B cell (primary cell): ENCODE results near the gene ERMAP. TPM values are rescaled to one million over a fixed set of nuclear protein-coding genes. Genes with fewer than 3 reads are reported as not detected.

Source experiments
- ATAC-seq: fragments of 200-7000 bp; cut with Tn5 transposase; one replicate; pipeline ENCODE4 v1.10.0; 2021; ENCODE audit warnings: low read depth, mild to moderate bottlenecking, moderate number of reproducible peaks, moderate library complexity
- CTCF ChIA-PET: fragments of 350-600 bp; sonication (Branson Sonifier 250); formaldehyde crosslinking; loops from one replicate; lab custom pipeline; 2021; ENCODE audit warnings: antibody characterized with exemption, inconsistent platforms; lab: Charles Lee
- POLR2A ChIA-PET: fragments of 350-600 bp; sonication (Branson Sonifier 250); formaldehyde crosslinking; loops from one replicate; lab custom pipeline; 2021; ENCODE audit warnings: antibody characterized with exemption; lab: Charles Lee
- DNase-seq: peaks from one replicate; pipeline ENCODE4 v3.0.0; 2013
- H2AFZ ChIP-seq: 2 replicates; pipeline ENCODE4 v1.6.1; 2012; ENCODE audit warnings: mild to moderate bottlenecking, low read depth, low read length; ENCODE audit not compliant: insufficient read depth, poor library complexity, severe bottlenecking
- H3K27ac ChIP-seq, 2 donors: 1 replicate in 1 of 2; 2 replicates in 1 of 2; pipeline ENCODE4 v1.5.1; 2012 to 2013; ENCODE audit warnings: low read length in 2 of 2, mild to moderate bottlenecking in 2 of 2, moderate library complexity in 1 of 2
- H3K27me3 ChIP-seq, 4 experiments: fragments of 200-600 bp in 1 of 4; sonication (generic) in 1 of 4; replicated peaks in 1 of 4; 1 replicate in 2 of 4; 2 replicates in 2 of 4; pipeline versions ENCODE4 v1.6.1 to v1.7.0; 2013 to 2016; ENCODE audit warnings: low read length in 3 of 4, mild to moderate bottlenecking in 2 of 4, mixed read lengths in 1 of 4, moderate library complexity in 1 of 4; ENCODE audit not compliant: insufficient read depth in 4 of 4, control insufficient read depth in 3 of 4; ENCODE audit errors: control extremely low read depth in 1 of 4
- H3K36me3 ChIP-seq, 2 experiments: replicated peaks in 1 of 2; 1 replicate in 1 of 2; 2 replicates in 1 of 2; pipeline versions ENCODE4 v1.6.1 to v1.7.1; 2013; ENCODE audit warnings: low read length in 1 of 2; ENCODE audit not compliant: insufficient read depth in 2 of 2, control insufficient read depth in 1 of 2; ENCODE audit errors: control extremely low read depth in 1 of 2, extremely low read depth in 1 of 2
- H3K4me1 ChIP-seq, 2 donors: fragments of 200-600 bp in 1 of 2; sonication (generic) in 1 of 2; 1 replicate in 1 of 2; 2 replicates in 1 of 2; pipeline versions ENCODE4 v1.5.1 to v1.6.1; 2013 to 2017; ENCODE audit warnings: low read length in 2 of 2; ENCODE audit not compliant: control insufficient read depth in 2 of 2, insufficient read depth in 2 of 2
- H3K4me2 ChIP-seq: replicated peaks from 2 replicates; pipeline ENCODE3; 2012; ENCODE audit warnings: mild to moderate bottlenecking, low read depth, low read length; ENCODE audit not compliant: poor library complexity, severe bottlenecking
- H3K4me3 ChIP-seq, 5 experiments: fragments of 200-600 bp in 1 of 5; sonication (generic) in 1 of 5; 1 replicate in 3 of 5; 2 replicates in 2 of 5; pipeline versions ENCODE4 v1.5.1 to v1.7.0; 2011 to 2016; ENCODE audit warnings: low read length in 4 of 5, mild to moderate bottlenecking in 4 of 5, low read depth in 2 of 5, control low read depth in 1 of 5, moderate library complexity in 1 of 5; ENCODE audit not compliant: insufficient read depth in 1 of 5; ENCODE audit errors: control extremely low read depth in 1 of 5, extremely low read depth in 1 of 5
- H3K79me2 ChIP-seq: fragments of 200-600 bp; sonication (generic); one replicate; pipeline ENCODE4 v1.6.0; 2016; ENCODE audit warnings: low read length; ENCODE audit not compliant: control insufficient read depth, insufficient read depth
- H3K9ac ChIP-seq: fragments of 200-600 bp; sonication (generic); 2 replicates; pipeline ENCODE4 v1.6.1; 2017; ENCODE audit warnings: mild to moderate bottlenecking, low read length, moderate library complexity
- H3K9me3 ChIP-seq, 3 donors: one replicate each; pipeline versions ENCODE4 v1.6.1 to v1.7.1; 2013; ENCODE audit warnings: low read length in 2 of 3; ENCODE audit not compliant: control insufficient read depth in 2 of 3, insufficient read depth in 1 of 3; ENCODE audit errors: control extremely low read depth in 1 of 3
- H4K20me1 ChIP-seq: 2 replicates; pipeline ENCODE4 v1.6.0; 2012; ENCODE audit warnings: mild to moderate bottlenecking, low read length; ENCODE audit not compliant: insufficient read depth, control insufficient read depth, poor library complexity, severe bottlenecking
- H3K27ac Mint-ChIP-seq: one replicate; pipeline ENCODE4 v1.8.0; 2021; ENCODE audit warnings: mixed read lengths
- H3K27me3 Mint-ChIP-seq: one replicate; pipeline ENCODE4 v1.8.0; 2021; ENCODE audit warnings: mixed read lengths
- H3K4me1 Mint-ChIP-seq: one replicate; pipeline ENCODE4 v1.8.0; 2021; ENCODE audit warnings: mixed read lengths
- H3K4me3 Mint-ChIP-seq: one replicate; pipeline ENCODE4 v1.8.0; 2021; ENCODE audit warnings: mixed read lengths
- H3K9me3 Mint-ChIP-seq: one replicate; pipeline ENCODE4 v1.8.0; 2022; ENCODE audit warnings: mixed read lengths; ENCODE audit not compliant: insufficient read depth
- CTCF ChIP-seq: fragments of 200-600 bp; IDR thresholded peaks from one replicate; pipeline ENCODE4 v1.8.0; 2022; ENCODE audit warnings: antibody characterized with exemption, mild to moderate bottlenecking
- EZH2 ChIP-seq: IDR thresholded peaks from 2 replicates; pipeline ENCODE4 v1.6.1; 2012; ENCODE audit warnings: borderline replicate concordance, low read depth, mild to moderate bottlenecking, moderate library complexity, low read length; ENCODE audit not compliant: insufficient read depth, poor library complexity, severe bottlenecking
- WGBS: methylation state at CpG from one replicate; pipeline ENCODE4 v1.1.5; 2013; ENCODE audit warnings: missing lambda C conversion rate; ENCODE audit not compliant: insufficient coverage; 5-methylcytosine and 5-hydroxymethylcytosine counted together
- intact Hi-C: fragments of 100-400 bp; cut with micrococcal nuclease; formaldehyde crosslinking; loops from one replicate; pipeline ENCODE4 v1.10.0; 2022
- polyA plus RNA-seq: library from polyadenylated mRNA; depleted of rRNA; stranded (reverse); fragments of >200 nt; gene quantifications from 2 replicates; pipeline ENCODE4 v1.2.3, GENCODE V29; 2012
- total RNA-seq, 2 donors: library from RNA; stranded (reverse); fragments of 120-200 nt in 1 of 2; gene quantifications; 1 replicate in 1 of 2; 2 replicates in 1 of 2; pipeline versions ENCODE4 v1.2.3 to v1.2.4, GENCODE V29; 2013 to 2022

Gene ERMAP
- total and polyA plus RNA-seq, 2 donors (not counting 1 experiment from before 2014, with no cell fraction given) = 4.9 to 13.1 TPM

GRCh38 chr1:42806171-42806570, 10.8 kb upstream of the ERMAP start:
- Mint-ChIP-seq H3K27me3 (no peaks in the 10 kb centered on the region), H3K27ac (no peak overlapping the region), H3K4me3 (no peak overlapping the region), H3K4me1 (no peaks in the 10 kb centered on the region), H3K9me3 (no peaks in the 10 kb centered on the region)
- H4K20me1 ChIP-seq = no peaks in the 10 kb centered on the region
- ChIA-PET CTCF (interaction anchor here (1.0 kb wide), 1 partner anchor 49 kb away, joined by 3 read pairs; no protein-coding TSS in a partner anchor), POLR2A (interaction anchor here (0.6 kb wide), 1 partner anchor 38 kb away, joined by 4 read pairs; no protein-coding TSS in a partner anchor)
- H3K27me3 ChIP-seq = no peaks in the 10 kb centered on the region
- no peak overlapping the region for H3K4me2 ChIP-seq
- DNase-seq (no peak), ATAC-seq (no peak)
- peaks cover 6% of the 10 kb centered on the region for H3K79me2 ChIP-seq
- intact Hi-C loops = no loop called here
- peaks cover 2 to 9% of the 10 kb centered on the region in 2 experiments for H3K36me3 ChIP-seq
- H2AFZ ChIP-seq = no peak overlapping the region
- no peak overlapping the region for H3K27ac ChIP-seq
- peaks cover 0 to 2% (median 0%) of the 10 kb centered on the region in 3 donors for H3K9me3 ChIP-seq
- H3K9ac ChIP-seq = no peak overlapping the region
- no peaks in the 10 kb centered on the region for H3K4me1 ChIP-seq
- TF ChIP-seq EZH2 = no peak
- TF ChIP-seq CTCF = no peak
- H3K4me3 ChIP-seq = no peak overlapping the region

GRCh38 chr1:42806593-42806992, 10.3 kb upstream of the ERMAP start:
- TF ChIP-seq EZH2 = no peak
- no peak for TF ChIP-seq CTCF
- CTCF ChIA-PET = interaction anchor here (1.0 to 1.2 kb wide), 2 partner anchors 10 to 49 kb away, joined by 3 read pairs; partner anchors contain the start of gene ERMAP
- Histone ChIP-seq H3K36me3 (peaks cover 2 to 11% of the 10 kb centered on the region in 2 experiments), H3K79me2 (peaks cover 6% of the 10 kb centered on the region), H3K4me3 (no peak overlapping the region), H3K27me3 (no peaks in the 10 kb centered on the region), H3K4me1 (no peaks in the 10 kb centered on the region), H3K9me3 (peaks cover 0 to 2% (median 0%) of the 10 kb centered on the region in 3 donors), H3K9ac (no peak overlapping the region), H4K20me1 (no peaks in the 10 kb centered on the region), H3K4me2 (no peak overlapping the region), H3K27ac (no peak overlapping the region), H2AFZ (no peak overlapping the region)
- H3K27me3 Mint-ChIP-seq = no peaks in the 10 kb centered on the region
- WGBS = 96% methylated on average over 4 of the region's 5 CpGs
- DNase-seq (no peak), ATAC-seq (no peak)
- no peak overlapping the region for H3K4me3 Mint-ChIP-seq
- intact Hi-C loops = no loop called here
- no peaks in the 10 kb centered on the region for H3K4me1 Mint-ChIP-seq
- POLR2A ChIA-PET = interaction anchor here (1.8 kb wide), 1 partner anchor 11 kb away, joined by 4 read pairs; the partner anchor contains the start of genes ERMAP and SVBP
- no peak overlapping the region for H3K27ac Mint-ChIP-seq
- no peaks in the 10 kb centered on the region for H3K9me3 Mint-ChIP-seq
